GM23248 (cell line): ENCODE data around the gene TMEM108. TPM values are rescaled to one million over a fixed set of nuclear protein-coding genes. Genes with fewer than 3 reads are reported as not detected.

Experiments
- DNase-seq: peaks from one replicate; pipeline ENCODE4 v3.0.0-alpha.2; 2015
- H2AFZ ChIP-seq: fragments of 200-600 bp; sonication (generic); 2 replicates; pipeline ENCODE4 v1.6.1; 2016; ENCODE audit warnings: antibody characterized with exemption
- H3F3A ChIP-seq: fragments of 200-600 bp; sonication (generic); 2 replicates; pipeline ENCODE4 v1.6.1; 2016; ENCODE audit warnings: mild to moderate bottlenecking, antibody characterized with exemption, mixed run types; ENCODE audit not compliant: insufficient read depth
- H3K27ac ChIP-seq: fragments of 200-600 bp; sonication (generic); 2 replicates; pipeline ENCODE4 v1.5.1; 2016; ENCODE audit warnings: mild to moderate bottlenecking
- H3K27me3 ChIP-seq: fragments of 200-600 bp; sonication (generic); replicated peaks from 2 replicates; pipeline ENCODE4 v1.6.1; 2016; ENCODE audit warnings: mild to moderate bottlenecking; ENCODE audit not compliant: insufficient read depth
- H3K36me3 ChIP-seq: fragments of 200-600 bp; sonication (generic); 2 replicates; pipeline ENCODE4 v1.6.1; 2016; ENCODE audit warnings: low read depth, mild to moderate bottlenecking
- H3K4me1 ChIP-seq: fragments of 200-600 bp; sonication (generic); 2 replicates; pipeline ENCODE4 v1.6.1; 2016; ENCODE audit warnings: mild to moderate bottlenecking; ENCODE audit not compliant: insufficient read depth
- H3K4me2 ChIP-seq: fragments of 200-600 bp; sonication (generic); one replicate; pipeline ENCODE4 v1.6.1; 2016; ENCODE audit warnings: mild to moderate bottlenecking; ENCODE audit not compliant: unreplicated experiment
- H3K4me3 ChIP-seq: fragments of 200-600 bp; sonication (generic); 2 replicates; pipeline ENCODE4 v1.5.1; 2016; ENCODE audit warnings: mild to moderate bottlenecking
- H3K79me2 ChIP-seq: fragments of 200-600 bp; sonication (generic); 2 replicates; pipeline ENCODE4 v1.6.1; 2016; ENCODE audit warnings: mild to moderate bottlenecking; ENCODE audit not compliant: insufficient read depth
- H3K9ac ChIP-seq: fragments of 200-600 bp; sonication (generic); 2 replicates; pipeline ENCODE4 v1.6.1; 2016; ENCODE audit warnings: mild to moderate bottlenecking
- H3K9me2 ChIP-seq: fragments of 200-600 bp; sonication (generic); 2 replicates; pipeline ENCODE4 v1.6.1; 2016; ENCODE audit warnings: mixed run types, mild to moderate bottlenecking, moderate library complexity; ENCODE audit not compliant: insufficient read depth
- H3K9me3 ChIP-seq: fragments of 200-600 bp; sonication (generic); one replicate; pipeline ENCODE4 v1.6.1; 2017; ENCODE audit warnings: low read depth
- H4K20me1 ChIP-seq: fragments of 200-600 bp; sonication (generic); 2 replicates; pipeline ENCODE4 v1.6.0; 2016; ENCODE audit not compliant: insufficient read depth
- EZH2 ChIP-seq: fragments of 200-600 bp; sonication (generic); IDR thresholded peaks from 2 replicates; pipeline ENCODE4 v1.6.1; 2018; ENCODE audit warnings: antibody characterized with exemption, mild to moderate bottlenecking; ENCODE audit not compliant: insufficient read depth, poor library complexity, severe bottlenecking
- EZH2phosphoT487 ChIP-seq: fragments of 200-600 bp; sonication (generic); IDR thresholded peaks from 2 replicates; pipeline ENCODE4 v1.6.1; 2018; ENCODE audit warnings: antibody characterized with exemption, moderate library complexity, mild to moderate bottlenecking, low read depth; ENCODE audit not compliant: insufficient read depth
- WGBS, 2 experiments: methylation state at CpG; one replicate each; pipeline ENCODE4 v1.1.6; 2015 to 2017; ENCODE audit warnings: low lambda C conversion rate in 2 of 2, low coverage in 1 of 2; ENCODE audit errors: missing lambda C conversion rate in 2 of 2; 5-methylcytosine and 5-hydroxymethylcytosine counted together
- in situ Hi-C: fragments of 300-500 bp; cut with MboI; formaldehyde crosslinking; loops from 2 replicates; pipeline ENCODE4 v1.15.0; 2020
- polyA plus RNA-seq: library from polyadenylated mRNA; unstranded; fragments of >200 nt; fragmentation: Nextera tagmentation; extraction: Ambion mirVana; gene quantifications from 2 replicates; pipeline ENCODE4 v1.2.1, GENCODE V29; 2016
- total RNA-seq: library from RNA; depleted of rRNA; stranded (reverse); fragments of >200 nt; shearing (Covaris generic); gene quantifications from 2 replicates; pipeline ENCODE4 v1.2.3, GENCODE V29; 2014

TMEM108 gene
- total and polyA plus RNA-seq, 2 experiments from 2014 or later: not detected

GRCh38 chr3:133360476-133360875 is 322.3 kb downstream of the TMEM108 start:
- Histone ChIP-seq H4K20me1 (no peaks in the 10 kb centered on the region), H3K27ac (no peak overlapping the region), H3K4me2 (no peak overlapping the region), H3F3A (no peaks in the 10 kb centered on the region), H3K27me3 (peaks cover 10% of the 10 kb centered on the region; the same call in 1 of the 2 replicates), H3K9ac (no peak overlapping the region), H3K4me1 (no peaks in the 10 kb centered on the region), H3K36me3 (no peaks in the 10 kb centered on the region), H3K79me2 (no peaks in the 10 kb centered on the region), H3K4me3 (no peak overlapping the region), H3K9me2 (no peaks in the 10 kb centered on the region), H2AFZ (no peak overlapping the region), H3K9me3 (no peaks in the 10 kb centered on the region)
- no peak for TF ChIP-seq EZH2
- no peak for TF ChIP-seq EZH2phosphoT487
- in situ Hi-C loops: no loop called here
- no peak for DNase-seq
- 13 to 27% methylated on average over 2 of the region's 2 CpGs for WGBS, 2 experiments

GRCh38 chr3:133361011-133361410 is 322.8 kb downstream of the TMEM108 start:
- no peaks in the 10 kb centered on the region for H3K4me1 ChIP-seq
- no peak overlapping the region for H3K4me3 ChIP-seq
- no peaks in the 10 kb centered on the region for H3F3A ChIP-seq
- H2AFZ ChIP-seq: no peak overlapping the region
- WGBS, 2 experiments: 43 to 56% methylated on average over 2 of the region's 2 CpGs
- H3K27me3 ChIP-seq: peaks cover 10% of the 10 kb centered on the region; the same call in 1 of the 2 replicates
- no peaks in the 10 kb centered on the region for H3K9me3 ChIP-seq
- H3K27ac ChIP-seq: no peak overlapping the region
- no peak overlapping the region for H3K9ac ChIP-seq
- H3K9me2 ChIP-seq: no peaks in the 10 kb centered on the region
- H3K4me2 ChIP-seq: no peak overlapping the region
- no peaks in the 10 kb centered on the region for H3K79me2 ChIP-seq
- in situ Hi-C loops: no loop called here
- no peaks in the 10 kb centered on the region for H3K36me3 ChIP-seq
- DNase-seq: no peak
- no peaks in the 10 kb centered on the region for H4K20me1 ChIP-seq
- TF ChIP-seq EZH2: no peak

- no peak for DNase-seq
- TF ChIP-seq EZH2phosphoT487 (no peak), EZH2 (no peak)
- Histone ChIP-seq H3K4me1 (no peaks in the 10 kb centered on the region), H2AFZ (no peak overlapping the region), H3F3A (no peaks in the 10 kb centered on the region), H3K4me2 (no peak overlapping the region), H3K9me2 (no peaks in the 10 kb centered on the region), H3K27ac (no peak overlapping the region), H3K9ac (no peak overlapping the region), H3K36me3 (no peaks in the 10 kb centered on the region), H4K20me1 (no peaks in the 10 kb centered on the region), H3K79me2 (no peaks in the 10 kb centered on the region), H3K9me3 (no peaks in the 10 kb centered on the region), H3K4me3 (no peak overlapping the region), H3K27me3 (peaks cover 10% of the 10 kb centered on the region; the same call in 1 of the 2 replicates)
- 23 to 31% methylated on average over 4 of the region's 4 CpGs for WGBS, 2 experiments
- in situ Hi-C loops: no loop called here
These were observed 323.2 kb downstream of the TMEM108 start for GRCh38 chr3:133361435-133361834.

- H3K36me3 ChIP-seq: no peaks in the 10 kb centered on the region
- no peak overlapping the region for H3K4me2 ChIP-seq
- no peaks in the 10 kb centered on the region for H4K20me1 ChIP-seq
- in situ Hi-C loops: no loop called here
- no peak overlapping the region for H3K9ac ChIP-seq
- H3F3A ChIP-seq: no peaks in the 10 kb centered on the region
- WGBS, 2 experiments: 46% methylated on average over 4 of the region's 4 CpGs
- no peaks in the 10 kb centered on the region for H3K9me3 ChIP-seq
- H2AFZ ChIP-seq: no peak overlapping the region
- H3K4me3 ChIP-seq: no peak overlapping the region
- no peak overlapping the region for H3K27ac ChIP-seq
- peaks cover 10% of the 10 kb centered on the region; the same call in 1 of the 2 replicates for H3K27me3 ChIP-seq
- TF ChIP-seq EZH2phosphoT487 (no peak), EZH2 (no peak)
- H3K79me2 ChIP-seq: no peaks in the 10 kb centered on the region
- H3K4me1 ChIP-seq: no peaks in the 10 kb centered on the region
- no peaks in the 10 kb centered on the region for H3K9me2 ChIP-seq
- no peak for DNase-seq
These were observed 324.3 kb downstream of the TMEM108 start for GRCh38 chr3:133362539-133362938.

GRCh38 chr3:133364704-133365103 is 326.5 kb downstream of the TMEM108 start:
- no peaks in the 10 kb centered on the region for H4K20me1 ChIP-seq
- TF ChIP-seq EZH2phosphoT487 (no peak), EZH2 (no peak)
- no peaks in the 10 kb centered on the region for H3K79me2 ChIP-seq
- WGBS, 2 experiments: 35 to 50% methylated on average over 4 of the region's 4 CpGs
- H3K4me3 ChIP-seq: no peak overlapping the region
- H3K36me3 ChIP-seq: no peaks in the 10 kb centered on the region
- H3K27me3 ChIP-seq: peaks cover 10% of the 10 kb centered on the region; the same call in 1 of the 2 replicates
- H2AFZ ChIP-seq: no peak overlapping the region
- no peaks in the 10 kb centered on the region for H3F3A ChIP-seq
- no peaks in the 10 kb centered on the region for H3K4me1 ChIP-seq
- in situ Hi-C loops: no loop called here
- no peak overlapping the region for H3K9ac ChIP-seq
- H3K4me2 ChIP-seq: no peak overlapping the region
- no peak overlapping the region for H3K27ac ChIP-seq
- no peak for DNase-seq
- H3K9me2 ChIP-seq: no peaks in the 10 kb centered on the region
- H3K9me3 ChIP-seq: no peaks in the 10 kb centered on the region
